Measurements from ENCODE around the gene SNX5. TPM values are rescaled to one million over a fixed set of nuclear protein-coding genes. Genes with fewer than 3 reads are reported as not detected.

The SNX5 gene
- total RNA-seq, 1 experiment from 2014 or later = 159 TPM

DNA sequence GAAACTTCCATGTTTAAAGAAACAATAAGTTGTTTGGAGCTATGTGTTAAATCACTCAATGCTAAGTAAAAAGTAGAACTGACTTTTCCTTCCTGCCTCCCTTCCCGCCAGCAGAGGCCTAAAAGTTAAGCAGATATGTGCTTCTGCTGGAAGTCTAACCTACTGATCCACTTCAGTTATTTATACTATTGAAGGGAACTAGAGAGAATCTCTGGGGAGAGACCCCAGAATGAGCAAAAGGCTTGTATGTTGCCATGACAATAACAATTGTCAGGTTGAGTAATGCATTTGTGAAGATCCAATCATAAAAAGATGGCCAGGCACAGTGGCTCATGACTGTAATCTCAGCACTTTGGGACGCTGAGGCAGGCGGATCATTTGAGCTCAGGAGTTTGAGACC lies 25.0 kb upstream of the SNX5 start:
- no TSS peak for BruUV-seq (replicated peaks)
- no peak overlapping the region for H2AFZ ChIP-seq (ENCODE audit: low read depth, low read length, poor library complexity, severe bottlenecking)
- H3K27ac ChIP-seq (ENCODE audit: low read depth, low read length) = no peak overlapping the region
- H3K9ac ChIP-seq (ENCODE audit: low read length) = no peak overlapping the region
- no peak overlapping the region for H3K4me3 ChIP-seq (replicated peaks in 1 of 2; ENCODE audit: low read depth in 1 of 2, low read length in 2 of 2)
- H3K4me2 ChIP-seq (ENCODE audit: low read length) = no peak overlapping the region
- ChIA-PET RAD21 (ENCODE audit: low non-redundant PET in 1 of 2, low total read pairs in 2 of 2, uncharacterized antibody in 2 of 2, unreplicated experiment in 2 of 2) (no interaction called here), CTCF (no interaction called here), POLR2A (no interaction called here)
- no peaks in the 10 kb centered on the region for H3K9me3 ChIP-seq (ENCODE audit: control insufficient read depth in 1 of 2, insufficient read depth in 1 of 2, low read depth in 1 of 2, low read length in 2 of 2)
- ATAC-seq (no peak), DNase-seq (ENCODE audit: low read depth, low spot score) (no peak)
- peaks cover 4% of the 10 kb centered on the region for H3K79me2 ChIP-seq (ENCODE audit: insufficient read depth, low read length)
- no peaks in the 10 kb centered on the region for H3K27me3 ChIP-seq (ENCODE audit: insufficient read depth, low read length)
- H4K20me1 ChIP-seq (ENCODE audit: insufficient read depth) = no peaks in the 10 kb centered on the region
- peaks cover 0 to 6% of the 10 kb centered on the region in 2 experiments; a peak in 2 of 4 replicates for H3K4me1 ChIP-seq (ENCODE audit: control insufficient read depth in 1 of 2, insufficient read depth in 2 of 2, low read length in 2 of 2)
- intact Hi-C loops (cut with micrococcal nuclease) = loop anchor here (10.0 kb wide), 2 partner anchors 281 to 459 kb away; partner anchors contain the start of gene BFSP1
- H3K9me2 ChIP-seq (ENCODE audit: insufficient read depth) = no peaks in the 10 kb centered on the region
- H3K36me3 ChIP-seq (ENCODE audit: control insufficient read depth in 1 of 2, insufficient read depth in 2 of 2, low read length in 2 of 2) = peaks cover 5 to 15% of the 10 kb centered on the region in 2 experiments
- TF ChIP-seq EZH2 (IDR thresholded peaks at IDR 0.05) (no peak), JUND (IDR thresholded peaks at IDR 0.05) (no peak), ZFX (IDR thresholded peaks at IDR 0.05) (no peak), SIN3A (IDR thresholded peaks at IDR 0.05; ENCODE audit: low read depth) (no peak), SRF (IDR thresholded peaks at IDR 0.05; ENCODE audit: low read depth) (no peak), TCF7L2 (IDR thresholded peaks at IDR 0.05; ENCODE audit: borderline replicate concordance, extremely low read depth, insufficient read depth, insufficient read length) (no peak), POLR2A (IDR thresholded peaks at IDR 0.05; ENCODE audit: borderline replicate concordance, extremely low read depth, insufficient read depth, insufficient read length) (no peak), SP1 (IDR thresholded peaks at IDR 0.05; ENCODE audit: low read depth) (no peak), FOSL1 (IDR thresholded peaks at IDR 0.05; ENCODE audit: low read depth) (no peak), ZNF274 (IDR thresholded peaks at IDR 0.05; ENCODE audit: low read depth, low read length) (no peak), ELF1 (IDR thresholded peaks at IDR 0.05; ENCODE audit: borderline replicate concordance, low read depth) (no peak), EGR1 (IDR thresholded peaks at IDR 0.05; ENCODE audit: low read depth) (no peak), CEBPB (IDR thresholded peaks at IDR 0.05; ENCODE audit: low read depth) (no peak), YY1 (IDR thresholded peaks at IDR 0.05; ENCODE audit: extremely low read depth, insufficient replicate concordance, low read depth, low read length) (no peak)
- TF ChIP-seq, protein P1, sequence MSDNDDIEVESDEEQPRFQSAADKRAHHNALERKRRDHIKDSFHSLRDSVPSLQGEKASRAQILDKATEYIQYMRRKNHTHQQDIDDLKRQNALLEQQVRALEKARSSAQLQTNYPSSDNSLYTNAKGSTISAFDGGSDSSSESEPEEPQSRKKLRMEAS (IDR thresholded peaks at IDR 0.05) = no peak
- TF ChIP-seq, protein P2, sequence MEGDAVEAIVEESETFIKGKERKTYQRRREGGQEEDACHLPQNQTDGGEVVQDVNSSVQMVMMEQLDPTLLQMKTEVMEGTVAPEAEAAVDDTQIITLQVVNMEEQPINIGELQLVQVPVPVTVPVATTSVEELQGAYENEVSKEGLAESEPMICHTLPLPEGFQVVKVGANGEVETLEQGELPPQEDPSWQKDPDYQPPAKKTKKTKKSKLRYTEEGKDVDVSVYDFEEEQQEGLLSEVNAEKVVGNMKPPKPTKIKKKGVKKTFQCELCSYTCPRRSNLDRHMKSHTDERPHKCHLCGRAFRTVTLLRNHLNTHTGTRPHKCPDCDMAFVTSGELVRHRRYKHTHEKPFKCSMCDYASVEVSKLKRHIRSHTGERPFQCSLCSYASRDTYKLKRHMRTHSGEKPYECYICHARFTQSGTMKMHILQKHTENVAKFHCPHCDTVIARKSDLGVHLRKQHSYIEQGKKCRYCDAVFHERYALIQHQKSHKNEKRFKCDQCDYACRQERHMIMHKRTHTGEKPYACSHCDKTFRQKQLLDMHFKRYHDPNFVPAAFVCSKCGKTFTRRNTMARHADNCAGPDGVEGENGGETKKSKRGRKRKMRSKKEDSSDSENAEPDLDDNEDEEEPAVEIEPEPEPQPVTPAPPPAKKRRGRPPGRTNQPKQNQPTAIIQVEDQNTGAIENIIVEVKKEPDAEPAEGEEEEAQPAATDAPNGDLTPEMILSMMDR (IDR thresholded peaks at IDR 0.05 in 2 of 3, conservative IDR thresholded peaks at IDR 0.05 in 1 of 3; ENCODE audit: borderline replicate concordance in 1 of 3, insufficient read depth in 1 of 3, low read depth in 2 of 3, low read length in 2 of 3) = no peak
- TF ChIP-seq, protein P3, sequence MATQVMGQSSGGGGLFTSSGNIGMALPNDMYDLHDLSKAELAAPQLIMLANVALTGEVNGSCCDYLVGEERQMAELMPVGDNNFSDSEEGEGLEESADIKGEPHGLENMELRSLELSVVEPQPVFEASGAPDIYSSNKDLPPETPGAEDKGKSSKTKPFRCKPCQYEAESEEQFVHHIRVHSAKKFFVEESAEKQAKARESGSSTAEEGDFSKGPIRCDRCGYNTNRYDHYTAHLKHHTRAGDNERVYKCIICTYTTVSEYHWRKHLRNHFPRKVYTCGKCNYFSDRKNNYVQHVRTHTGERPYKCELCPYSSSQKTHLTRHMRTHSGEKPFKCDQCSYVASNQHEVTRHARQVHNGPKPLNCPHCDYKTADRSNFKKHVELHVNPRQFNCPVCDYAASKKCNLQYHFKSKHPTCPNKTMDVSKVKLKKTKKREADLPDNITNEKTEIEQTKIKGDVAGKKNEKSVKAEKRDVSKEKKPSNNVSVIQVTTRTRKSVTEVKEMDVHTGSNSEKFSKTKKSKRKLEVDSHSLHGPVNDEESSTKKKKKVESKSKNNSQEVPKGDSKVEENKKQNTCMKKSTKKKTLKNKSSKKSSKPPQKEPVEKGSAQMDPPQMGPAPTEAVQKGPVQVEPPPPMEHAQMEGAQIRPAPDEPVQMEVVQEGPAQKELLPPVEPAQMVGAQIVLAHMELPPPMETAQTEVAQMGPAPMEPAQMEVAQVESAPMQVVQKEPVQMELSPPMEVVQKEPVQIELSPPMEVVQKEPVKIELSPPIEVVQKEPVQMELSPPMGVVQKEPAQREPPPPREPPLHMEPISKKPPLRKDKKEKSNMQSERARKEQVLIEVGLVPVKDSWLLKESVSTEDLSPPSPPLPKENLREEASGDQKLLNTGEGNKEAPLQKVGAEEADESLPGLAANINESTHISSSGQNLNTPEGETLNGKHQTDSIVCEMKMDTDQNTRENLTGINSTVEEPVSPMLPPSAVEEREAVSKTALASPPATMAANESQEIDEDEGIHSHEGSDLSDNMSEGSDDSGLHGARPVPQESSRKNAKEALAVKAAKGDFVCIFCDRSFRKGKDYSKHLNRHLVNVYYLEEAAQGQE (IDR thresholded peaks at IDR 0.05; ENCODE audit: low read depth) = no peak

Measured in HCT116 (cell line).